ENCODE measurements around the gene ANKRD10.
"Not testable (repeated sequence)": the region's sequence is repeated elsewhere in the genome, so short reads cannot be mapped to it uniquely, and the experiment has no call there.

ANKRD10 gene

GRCh38 chr13:110949628-110950027, 34.8 kb upstream of the ANKRD10 start:
- TF ChIP-seq ZFX (IDR thresholded peaks at IDR 0.05) (no peak), CTCF (conservative IDR thresholded peaks at IDR 0.05) (no peak)
- no peak overlapping the region for H3K27ac ChIP-seq

GRCh38 chr13:110949116-110949515, 34.2 kb upstream of the ANKRD10 start:
- no peak for TF ChIP-seq CTCF (conservative IDR thresholded peaks at IDR 0.05)
- no peak for TF ChIP-seq ZFX (IDR thresholded peaks at IDR 0.05)
- H3K27ac ChIP-seq, result no peak overlapping the region

- not testable (repeated sequence) for H3K27ac ChIP-seq
Observed at GRCh38 chr13:110947338-110947737, 32.5 kb upstream of the ANKRD10 start.

GRCh38 chr13:110945928-110946570, 31.2 kb upstream of the ANKRD10 start:
- TF ChIP-seq CTCF (conservative IDR thresholded peaks at IDR 0.05), result no peak
- no peak for TF ChIP-seq ZFX (IDR thresholded peaks at IDR 0.05)
- no peak overlapping the region for H3K27ac ChIP-seq

GRCh38 chr13:110944968-110945927, 30.4 kb upstream of the ANKRD10 start:
- TF ChIP-seq CTCF (conservative IDR thresholded peaks at IDR 0.05) (no peak), ZFX (IDR thresholded peaks at IDR 0.05) (no peak)
- H3K27ac ChIP-seq, result no peak overlapping the region

- TF ChIP-seq CTCF (conservative IDR thresholded peaks at IDR 0.05), result peak; percentile 72
- no peak for TF ChIP-seq ZFX (IDR thresholded peaks at IDR 0.05)
- no peak overlapping the region for H3K27ac ChIP-seq
Observed at GRCh38 chr13:110944121-110944967, 29.5 kb upstream of the ANKRD10 start.

GRCh38 chr13:110942248-110942981, 27.5 kb upstream of the ANKRD10 start:
- no peak overlapping the region for H3K27ac ChIP-seq

More at GRCh38 chr13:110942248-110942981, 27.5 kb upstream of the ANKRD10 start:
- no peak for TF ChIP-seq CTCF (conservative IDR thresholded peaks at IDR 0.05)
- TF ChIP-seq ZFX (IDR thresholded peaks at IDR 0.05), result no peak
